Mucosa of rectum (tissue), 2 donors: Measurements from ENCODE around the gene WDR20.
"Not testable (repeated sequence)": the region's sequence is repeated elsewhere in the genome, so short reads cannot be mapped to it uniquely, and the experiment has no call there.

Source experiments
- H3K27ac ChIP-seq, 2 donors: one replicate each; pipeline ENCODE4 v1.7.0; 2013; ENCODE audit warnings: inconsistent platforms in 2 of 2, low read depth in 2 of 2, low read length in 2 of 2
- H3K27me3 ChIP-seq, 2 donors: one replicate each; pipeline ENCODE4 v1.7.0; 2013; ENCODE audit warnings: low read length in 2 of 2; ENCODE audit not compliant: control insufficient read depth in 2 of 2, insufficient read depth in 2 of 2
- H3K36me3 ChIP-seq, 2 donors: one replicate each; pipeline ENCODE4 v1.7.0; 2013; ENCODE audit warnings: low read length in 2 of 2; ENCODE audit not compliant: control insufficient read depth in 2 of 2, insufficient read depth in 2 of 2
- H3K4me1 ChIP-seq, 2 donors: one replicate each; pipeline ENCODE4 v1.7.0; 2013; ENCODE audit warnings: low read length in 2 of 2, mild to moderate bottlenecking in 1 of 2; ENCODE audit not compliant: control insufficient read depth in 2 of 2, insufficient read depth in 2 of 2
- H3K4me3 ChIP-seq, 2 donors: one replicate each; pipeline ENCODE4 v1.7.0; 2013; ENCODE audit warnings: low read length in 2 of 2
- H3K9ac ChIP-seq, 2 donors: one replicate each; pipeline ENCODE4 v1.7.0; 2013; ENCODE audit warnings: low read length in 2 of 2, low read depth in 1 of 2, mild to moderate bottlenecking in 1 of 2
- H3K9me3 ChIP-seq, 2 donors: one replicate each; pipeline ENCODE4 v1.7.0; 2013; ENCODE audit warnings: low read length in 2 of 2; ENCODE audit not compliant: control insufficient read depth in 2 of 2
- donor health status: healthy.
- donor health status: Normal muscosa, but diverticular disease.

WDR20 gene

GRCh38 chr14:102231476-102232347 lies 92.0 kb downstream of the WDR20 start:
- no peak overlapping the region for H3K9ac ChIP-seq
- peaks cover 0 to 2% of the 10 kb centered on the region in 2 donors for H3K4me1 ChIP-seq
- H3K4me3 ChIP-seq, result no peak overlapping the region
- H3K9me3 ChIP-seq, result no peaks in the 10 kb centered on the region
- H3K27me3 ChIP-seq, result no peaks in the 10 kb centered on the region
- no peak overlapping the region for H3K27ac ChIP-seq
- peaks cover 0 to 2% of the 10 kb centered on the region in 2 donors for H3K36me3 ChIP-seq

GRCh38 chr14:102232348-102232625 lies 92.6 kb downstream of the WDR20 start:
- Histone ChIP-seq H3K4me3 (no peak overlapping the region), H3K27ac (no peak overlapping the region), H3K36me3 (peaks cover 0 to 2% of the 10 kb centered on the region in 2 donors), H3K4me1 (peaks cover 0 to 2% of the 10 kb centered on the region in 2 donors), H3K9ac (no peak overlapping the region), H3K27me3 (no peaks in the 10 kb centered on the region), H3K9me3 (no peaks in the 10 kb centered on the region)

- H3K27ac ChIP-seq, result no peak overlapping the region
- H3K27me3 ChIP-seq, result no peaks in the 10 kb centered on the region
- no peak overlapping the region for H3K9ac ChIP-seq
- H3K36me3 ChIP-seq, result peaks cover 0 to 2% of the 10 kb centered on the region in 2 donors
- peaks cover 0 to 2% of the 10 kb centered on the region in 2 donors for H3K4me1 ChIP-seq
- no peaks in the 10 kb centered on the region for H3K9me3 ChIP-seq
- H3K4me3 ChIP-seq, result no peak overlapping the region
These were observed 93.4 kb downstream of the WDR20 start for GRCh38 chr14:102233081-102233480.

GRCh38 chr14:102234331-102235264 lies 94.9 kb downstream of the WDR20 start:
- no peaks in the 10 kb centered on the region for H3K36me3 ChIP-seq
- H3K4me1 ChIP-seq, result peaks cover 0 to 2% of the 10 kb centered on the region in 2 donors
- peak overlapping the region; percentile 8 to 21 for H3K9ac ChIP-seq
- H3K4me3 ChIP-seq, result peak overlapping the region in 1 of 2 donors; percentile 28
- no peaks in the 10 kb centered on the region for H3K9me3 ChIP-seq
- H3K27ac ChIP-seq, result no peak overlapping the region
- H3K27me3 ChIP-seq, result no peaks in the 10 kb centered on the region

GRCh38 chr14:102235275-102235897 lies 95.7 kb downstream of the WDR20 start:
- Histone ChIP-seq H3K27me3 (no peaks in the 10 kb centered on the region), H3K36me3 (no peaks in the 10 kb centered on the region), H3K27ac (no peak overlapping the region), H3K9me3 (no peaks in the 10 kb centered on the region), H3K4me3 (peak overlapping the region in 1 of 2 donors; percentile 28), H3K9ac (peak overlapping the region; percentile 8 to 21), H3K4me1 (peaks cover 0 to 2% of the 10 kb centered on the region in 2 donors)

GRCh38 chr14:102236026-102236425 lies 96.3 kb downstream of the WDR20 start:
- Histone ChIP-seq H3K9me3 (no peaks in the 10 kb centered on the region), H3K27ac (no peak overlapping the region), H3K4me1 (peaks cover 0 to 2% of the 10 kb centered on the region in 2 donors), H3K4me3 (no peak overlapping the region), H3K9ac (no peak overlapping the region), H3K36me3 (no peaks in the 10 kb centered on the region), H3K27me3 (no peaks in the 10 kb centered on the region)

- no peaks in the 10 kb centered on the region for H3K9me3 ChIP-seq
- no peak overlapping the region for H3K4me3 ChIP-seq
- H3K27me3 ChIP-seq, result no peaks in the 10 kb centered on the region
- H3K4me1 ChIP-seq, result peaks cover 0 to 2% of the 10 kb centered on the region in 2 donors
- no peak overlapping the region for H3K27ac ChIP-seq
- no peak overlapping the region for H3K9ac ChIP-seq
- no peaks in the 10 kb centered on the region for H3K36me3 ChIP-seq
These were observed 98.4 kb downstream of the WDR20 start for GRCh38 chr14:102238131-102238530.

GRCh38 chr14:102238766-102239165 lies 99.1 kb downstream of the WDR20 start:
- Histone ChIP-seq H3K4me3 (no peak overlapping the region), H3K27ac (no peak overlapping the region), H3K4me1 (peaks cover 0 to 2% of the 10 kb centered on the region in 2 donors), H3K9me3 (no peaks in the 10 kb centered on the region), H3K9ac (no peak overlapping the region), H3K36me3 (no peaks in the 10 kb centered on the region), H3K27me3 (no peaks in the 10 kb centered on the region)

- Histone ChIP-seq H3K9me3 (no peaks in the 10 kb centered on the region), H3K27ac (no peak overlapping the region), H3K9ac (no peak overlapping the region), H3K36me3 (no peaks in the 10 kb centered on the region), H3K4me1 (peaks cover 0 to 2% of the 10 kb centered on the region in 2 donors), H3K4me3 (no peak overlapping the region), H3K27me3 (no peaks in the 10 kb centered on the region)
These were observed 99.5 kb downstream of the WDR20 start for GRCh38 chr14:102239231-102239630.

GRCh38 chr14:102240481-102240880 lies 100.8 kb downstream of the WDR20 start:
- not testable (repeated sequence) for H3K27ac ChIP-seq, H3K9ac ChIP-seq, H3K4me3 ChIP-seq, H3K4me1 ChIP-seq, H3K27me3 ChIP-seq, H3K36me3 ChIP-seq, H3K9me3 ChIP-seq
